ENCODE measurements around the gene ITGB1BP1. TPM values are rescaled to one million over a fixed set of nuclear protein-coding genes. Genes with fewer than 3 reads are reported as not detected.
A peak's percentile ranks its signal among the peaks of the same experiment; 100 is the strongest.

Gene ITGB1BP1
- total and polyA plus RNA-seq, 9 of the 15 experiments (the other 6 are each of a cell fraction or from before 2014, with no cell fraction given): 37.8 to 95.3 (median 50.4) TPM

GRCh38 chr2:9423100-9423921, at the start of gene ITGB1BP1, which contains the start of gene CPSF3 (continued):
- peak in 2 of 3 experiments; percentile 1 to 24; a peak in 1 of 6 replicates for TF ChIP-seq CTCF (IDR thresholded peaks at IDR 0.05 in 2 of 3, conservative IDR thresholded peaks at IDR 0.05 in 1 of 3; ENCODE audit: insufficient read depth in 2 of 3, low read depth in 1 of 3, low read length in 3 of 3)
- TF ChIP-seq NFATC3 (IDR thresholded peaks at IDR 0.05): no peak
- TF ChIP-seq CGGBP1 (CRISPR knock-in tag; IDR thresholded peaks at IDR 0.05): 0 out of 2 replicates have a peak, but pooled peaks have one; percentile 14
- peak; percentile 67; the same call in 1 of the 2 replicates for TF ChIP-seq MTA1 (IDR thresholded peaks at IDR 0.05; ENCODE audit: borderline replicate concordance)
- TF ChIP-seq HLTF (IDR thresholded peaks at IDR 0.05): no peak; the same call in 1 of the 2 replicates
- TF ChIP-seq GABPA (tag; conservative IDR thresholded peaks at IDR 0.05; ENCODE audit: low read depth): peak; percentile 96
- peak; percentile 90 for TF ChIP-seq ZBTB2 (IDR thresholded peaks at IDR 0.05)
- TF ChIP-seq HCFC1 (IDR thresholded peaks at IDR 0.05; ENCODE audit: low read depth, low read length): peak; percentile 47
- no peak for TF ChIP-seq NR0B1 (IDR thresholded peaks at IDR 0.05; ENCODE audit: partially characterized antibody)
- no peak for TF ChIP-seq E2F5 (CRISPR knock-in tag; IDR thresholded peaks at IDR 0.05)
- TF ChIP-seq E2F3 (CRISPR knock-in tag; IDR thresholded peaks at IDR 0.05): peak; percentile 92
- peak; percentile 92 for TF ChIP-seq EP400 (IDR thresholded peaks at IDR 0.05)
- TF ChIP-seq YY1 (IDR thresholded peaks at IDR 0.05; ENCODE audit: borderline replicate concordance in 1 of 3, control insufficient read depth in 1 of 3, extremely low read depth in 1 of 3, insufficient read depth in 3 of 3, insufficient read length in 1 of 3, insufficient replicate concordance in 2 of 3, low read depth in 1 of 3, low read length in 2 of 3): peak in 2 of 3 experiments; percentile 40 to 49
- peak; percentile 85; the same call in 1 of the 2 replicates for TF ChIP-seq MTA3 (IDR thresholded peaks at IDR 0.05; ENCODE audit: borderline replicate concordance)
- no peak for TF ChIP-seq HBP1 (CRISPR knock-in tag; IDR thresholded peaks at IDR 0.05)
- TF ChIP-seq ZBTB26 (CRISPR knock-in tag; IDR thresholded peaks at IDR 0.05): no peak
- TF ChIP-seq ZNF347 (CRISPR knock-in tag; IDR thresholded peaks at IDR 0.05; ENCODE audit: low read depth): no peak
